ENCODE results near the gene LRP1B.
"Not testable (repeated sequence)": the region's sequence is repeated elsewhere in the genome, so short reads cannot be mapped to it uniquely, and the experiment has no call there.

LRP1B gene

GRCh38 chr2:142100139-142100873, 30.5 kb downstream of the LRP1B start:
- DNase-seq = no peak

- no peak for DNase-seq
Measured at GRCh38 chr2:142097711-142098110, 33.1 kb downstream of the LRP1B start.

DNA sequence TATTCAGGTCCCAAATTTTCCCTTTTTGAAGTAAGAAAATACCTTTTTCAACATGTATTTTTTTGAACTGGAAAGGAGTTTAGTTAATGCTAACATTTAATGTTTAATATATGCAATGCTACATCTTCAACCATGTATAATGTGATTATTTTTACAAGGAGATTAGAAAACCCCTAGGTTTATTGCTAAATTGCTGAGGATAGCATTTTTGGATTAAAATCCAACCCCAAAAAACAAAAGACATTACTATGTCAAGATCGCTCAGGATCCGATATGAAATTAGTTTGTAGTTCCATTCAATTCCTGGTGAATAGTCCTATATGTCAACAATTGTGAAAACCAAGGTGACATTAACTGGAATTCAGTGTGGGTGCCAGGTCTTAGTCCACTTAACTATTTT, 35.2 kb downstream of the LRP1B start:
- no peak for DNase-seq

DNA sequence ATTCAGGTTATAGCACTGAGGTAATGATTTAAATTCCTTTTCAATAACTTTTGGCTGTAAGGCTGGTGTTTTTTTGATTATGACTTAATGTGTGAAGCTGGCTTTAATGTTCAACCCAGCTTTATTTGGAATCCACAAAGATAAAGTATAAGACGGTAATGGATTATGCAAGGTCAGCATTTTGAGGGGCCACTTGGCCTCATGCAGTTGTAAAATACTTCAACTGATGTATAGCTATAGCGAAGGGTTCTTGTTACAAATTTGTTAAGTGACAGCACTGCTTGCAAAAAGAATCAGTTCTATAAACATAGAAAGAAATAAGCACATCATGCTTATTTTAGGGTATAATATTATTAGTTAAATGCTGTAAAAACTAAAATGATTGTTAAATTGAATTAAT, 36.6 kb downstream of the LRP1B start:
- DNase-seq = no peak

GRCh38 chr2:142088058-142088568, 42.7 kb downstream of the LRP1B start:
- no peak for DNase-seq

DNA sequence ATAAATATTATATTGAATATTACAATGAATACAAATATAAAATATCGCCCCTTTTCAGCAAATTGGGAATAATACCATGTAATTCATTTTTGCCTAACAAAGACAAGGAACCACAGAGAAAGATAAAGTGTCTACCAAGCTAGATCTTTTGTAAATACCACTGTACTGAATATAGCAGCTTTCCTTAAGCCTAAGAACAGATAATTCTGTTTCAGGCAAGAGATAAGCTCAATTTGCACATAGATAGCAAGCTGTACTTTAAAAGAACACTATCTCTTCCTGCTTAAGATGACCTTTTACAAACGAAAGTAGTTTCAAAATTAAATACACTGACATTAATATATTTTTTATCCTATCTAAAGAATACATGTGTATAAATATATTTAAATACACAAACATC, 43.2 kb downstream of the LRP1B start:
- not testable (repeated sequence) for DNase-seq

- DNase-seq = no peak
Measured at GRCh38 chr2:142082368-142082767, 48.4 kb downstream of the LRP1B start.

DNA sequence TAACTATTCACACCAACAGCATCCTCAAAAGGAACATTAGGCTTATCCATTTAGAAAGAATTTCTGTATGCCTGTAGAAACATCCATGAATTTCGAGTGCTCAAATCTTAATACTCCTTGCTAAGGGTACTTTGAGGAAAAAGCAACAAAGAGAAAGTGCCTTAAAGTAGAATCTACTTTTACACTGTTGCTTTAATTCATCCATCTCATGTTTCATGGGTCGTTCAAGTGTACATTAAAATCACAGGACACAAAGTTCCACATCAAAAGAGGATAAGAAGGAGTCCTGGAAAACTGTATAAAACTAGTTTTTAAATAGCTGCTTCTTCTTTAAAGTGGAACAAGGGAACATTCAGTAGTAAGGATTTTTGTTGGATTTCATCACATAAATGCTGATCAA, 54.5 kb downstream of the LRP1B start:
- no peak for DNase-seq

DNA sequence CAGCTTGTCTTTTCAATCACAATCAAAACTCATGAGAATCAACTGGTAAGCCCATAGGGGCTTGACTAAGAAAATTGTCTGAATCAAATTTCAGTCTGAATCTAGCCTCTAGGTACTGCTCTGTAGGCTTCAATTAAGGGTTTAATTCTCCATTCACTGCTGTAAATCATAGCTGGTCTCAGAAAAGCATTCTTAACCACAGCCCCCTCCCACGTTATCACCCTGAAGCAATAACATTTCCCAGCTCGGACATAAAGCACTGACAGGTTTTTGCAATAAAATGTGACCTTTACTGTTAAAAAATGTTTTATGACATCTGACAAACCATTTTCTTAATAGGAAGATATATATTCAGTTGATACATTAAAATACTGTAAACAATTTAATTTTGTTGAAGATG, 55.0 kb downstream of the LRP1B start:
- no peak for DNase-seq

DNA sequence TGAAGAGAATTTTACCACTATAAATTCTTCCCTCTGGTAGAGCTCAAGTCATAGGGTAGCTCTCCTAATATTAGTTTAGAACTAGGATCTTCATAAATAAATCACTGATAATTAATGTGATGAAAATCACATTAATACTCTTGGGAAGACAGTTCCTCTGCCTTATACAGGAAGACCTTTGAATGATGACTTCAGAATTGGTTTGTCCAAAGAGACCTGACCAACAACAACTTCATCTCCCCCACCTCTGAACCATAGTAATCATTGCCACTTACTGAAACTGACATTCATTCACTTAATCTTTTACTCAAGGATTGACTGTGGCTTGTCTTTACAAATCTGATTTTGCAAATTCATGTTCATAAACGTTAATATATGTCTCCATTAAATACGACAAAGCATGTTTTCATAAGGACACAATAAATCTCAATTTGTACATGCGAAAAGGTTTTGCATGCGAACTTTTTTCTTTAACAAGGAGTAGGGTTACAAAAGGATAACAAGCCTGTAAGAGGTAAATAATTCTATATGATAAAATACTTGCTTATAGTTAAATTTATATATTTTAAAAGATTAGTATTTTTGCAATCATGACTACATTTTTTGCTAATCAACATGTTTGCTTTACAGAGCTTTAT, 61.4 kb downstream of the LRP1B start:
- DNase-seq = no peak

- no peak for DNase-seq
Measured at GRCh38 chr2:142065700-142066099, 65.1 kb downstream of the LRP1B start.

- no peak for DNase-seq
Measured at GRCh38 chr2:142065156-142065555, 65.7 kb downstream of the LRP1B start.

GRCh38 chr2:142061733-142062132, 69.1 kb downstream of the LRP1B start:
- DNase-seq = no peak

DNA sequence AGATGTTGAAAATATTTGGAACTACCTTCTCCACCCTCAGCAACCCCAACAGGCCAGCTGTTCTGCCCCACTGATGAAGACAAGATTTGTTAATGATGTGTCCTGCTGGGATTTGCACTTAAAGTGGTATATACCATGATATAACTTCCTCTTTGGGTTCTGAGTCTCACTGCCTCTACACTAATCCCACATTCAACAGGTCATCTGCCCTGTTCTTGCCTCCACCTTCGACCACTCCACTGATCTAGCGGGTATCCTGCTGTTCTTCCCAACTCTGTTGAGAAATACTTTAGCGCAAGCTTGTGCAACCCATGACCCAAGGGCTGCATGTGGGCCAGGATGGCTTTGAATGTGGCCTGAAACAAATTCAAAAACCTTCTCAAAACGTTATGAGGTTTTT, 72.7 kb downstream of the LRP1B start:
- DNase-seq = no peak

GRCh38 chr2:142056784-142057183, 74.0 kb downstream of the LRP1B start:
- DNase-seq = no peak

DNA sequence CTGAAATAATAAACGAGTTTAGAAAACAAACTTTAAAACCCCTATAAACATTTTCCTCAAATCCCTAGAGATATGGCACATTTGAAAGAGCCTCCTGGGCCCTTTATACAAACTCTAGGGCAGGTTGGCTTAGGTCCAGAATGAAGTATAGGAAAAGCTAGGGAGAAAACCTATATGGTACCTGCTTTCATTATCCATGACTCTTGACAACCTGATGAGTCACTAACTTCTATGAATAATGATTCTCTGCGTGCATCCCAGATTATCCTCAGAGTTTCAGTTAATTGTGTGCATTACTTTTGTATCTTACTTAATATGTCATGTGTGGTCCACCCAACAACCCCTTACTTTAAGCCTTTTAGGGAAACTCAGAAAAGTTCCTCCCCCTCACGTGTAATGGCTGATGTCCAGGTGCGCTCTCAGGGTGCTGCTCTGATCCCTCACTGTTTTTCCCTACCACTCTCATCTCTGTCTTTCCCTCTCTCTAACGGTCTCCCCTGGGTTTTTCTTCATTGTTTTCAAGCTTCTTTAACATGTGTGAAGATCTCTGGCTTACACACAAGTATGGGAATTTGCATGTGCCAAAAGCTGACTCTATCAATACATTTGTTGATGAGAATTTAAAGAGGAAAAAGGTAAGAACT, 78.5 kb downstream of the LRP1B start:
- DNase-seq = no peak

DNA sequence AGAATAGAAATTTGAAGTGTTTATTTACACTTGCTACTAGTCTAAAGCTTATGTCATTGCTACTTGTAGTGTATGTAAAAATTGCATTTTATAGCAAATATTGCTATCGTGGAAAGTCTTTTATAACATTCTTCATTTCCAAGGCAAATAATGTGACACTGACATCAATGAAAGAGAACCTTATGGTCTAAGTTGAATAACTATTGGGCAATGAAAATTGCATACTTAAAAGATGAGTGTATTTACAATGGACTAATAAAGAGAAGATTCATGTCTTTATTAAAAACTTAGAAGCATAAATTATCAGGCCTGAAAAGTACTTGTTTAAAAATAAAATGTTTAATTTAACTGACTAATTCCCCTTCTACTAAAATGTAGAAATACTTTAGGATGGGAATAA, 82.2 kb downstream of the LRP1B start:
- no peak for DNase-seq

- DNase-seq = no peak
Measured at GRCh38 chr2:142045641-142046040, 85.2 kb downstream of the LRP1B start.

- no peak for DNase-seq
Measured at GRCh38 chr2:142044197-142044596, 86.6 kb downstream of the LRP1B start.

DNA sequence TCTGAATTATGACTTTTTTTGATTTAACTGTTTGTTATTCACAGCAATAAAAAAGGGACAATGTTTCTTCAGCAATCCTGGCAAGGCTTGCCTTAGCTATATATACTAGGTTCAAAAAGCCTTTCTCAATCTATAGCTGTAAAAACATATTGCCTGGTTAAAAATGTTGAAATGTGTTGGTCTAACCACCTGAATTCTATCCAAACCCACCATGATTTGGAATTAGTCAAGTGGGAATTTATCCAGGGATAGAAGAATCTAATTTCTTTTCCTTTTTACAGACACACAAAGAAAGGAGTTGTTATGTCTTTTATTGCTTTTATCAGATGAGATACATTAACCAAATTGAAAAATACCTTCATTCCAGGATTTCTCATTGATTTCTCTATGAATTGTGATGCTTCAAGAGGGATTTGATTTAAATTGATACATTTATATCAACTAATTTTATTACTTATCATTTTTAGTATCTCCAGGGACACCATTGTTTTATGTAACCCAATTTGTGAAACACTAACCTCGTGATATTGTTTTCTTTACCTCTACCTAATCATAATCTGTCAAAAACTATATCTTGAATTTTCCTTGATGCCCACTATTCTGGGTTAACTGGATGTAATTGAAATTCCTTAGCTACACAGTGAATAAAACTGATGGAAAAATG, 88.1 kb downstream of the LRP1B start:
- DNase-seq = no peak

DNA sequence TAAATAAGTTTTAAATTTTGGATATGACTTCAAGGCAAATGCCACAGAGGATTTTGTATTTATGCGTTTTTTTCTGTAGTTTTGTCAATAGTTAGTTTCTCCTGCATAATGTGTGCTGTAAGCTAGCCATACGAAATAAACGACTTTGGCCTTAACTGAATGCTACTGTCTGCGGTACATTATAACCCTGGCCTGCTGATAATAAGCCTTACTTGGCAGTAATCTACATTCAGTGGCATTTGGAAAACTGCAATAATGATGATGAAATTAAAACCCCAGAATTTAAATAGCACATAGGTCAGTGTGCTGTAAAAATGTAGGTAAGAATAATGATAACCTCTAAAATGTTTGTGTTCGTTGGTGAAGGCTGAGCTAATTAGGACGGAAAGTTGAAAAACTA, 88.8 kb downstream of the LRP1B start:
- DNase-seq = no peak

- no peak for DNase-seq
Measured at GRCh38 chr2:142041105-142041504, 89.7 kb downstream of the LRP1B start.

DNA sequence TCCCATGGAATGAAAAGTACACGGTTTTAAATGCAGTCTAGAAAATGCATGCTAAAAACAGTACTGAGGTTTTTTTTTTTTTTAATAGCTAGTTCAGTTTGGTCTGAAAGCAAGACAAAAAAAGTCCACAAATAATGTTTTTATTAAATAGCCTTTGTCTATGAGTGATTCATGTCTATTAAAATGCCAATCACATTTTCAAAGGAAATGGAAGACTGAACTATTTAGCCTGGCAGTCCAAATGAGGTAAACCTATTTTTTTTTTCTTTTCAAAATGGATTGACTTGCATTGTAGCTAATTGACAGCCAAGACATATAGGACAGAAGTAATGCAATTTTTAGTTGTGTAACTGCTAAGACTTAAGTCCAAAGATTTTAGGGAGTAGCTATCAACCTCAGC, 90.3 kb downstream of the LRP1B start:
- DNase-seq = no peak

DNA sequence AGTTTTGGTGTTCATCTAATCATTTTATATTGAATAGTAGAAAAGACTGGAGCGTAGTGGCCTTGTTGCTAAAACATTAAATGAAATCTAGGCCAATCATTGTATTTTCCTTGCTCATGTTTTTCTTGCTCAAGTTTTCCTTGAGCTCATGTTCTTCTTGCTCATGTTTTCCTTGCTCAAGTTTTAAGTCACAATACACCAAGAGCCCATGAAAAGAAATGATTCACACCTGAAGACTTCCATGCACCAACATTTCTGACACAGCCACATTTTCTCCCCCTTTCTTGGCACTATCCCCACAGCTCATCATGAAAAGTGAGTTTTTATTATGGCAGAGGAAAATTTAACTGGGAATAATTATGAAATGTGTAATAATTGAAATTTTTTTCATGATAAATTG, 92.0 kb downstream of the LRP1B start:
- DNase-seq = no peak

Measured in CD4-positive, alpha-beta T cell treated with Interleukin-1 beta for 1 hour (primary cell).